OCI-LY1 (cell line): ENCODE results near the gene PLCG2.
A peak's percentile ranks its signal among the peaks of the same experiment; 100 is the strongest.

Source experiments
- H2AFZ ChIP-seq: fragments of 200-600 bp; sonication (generic), shearing (Covaris generic); 2 replicates; pipeline ENCODE4 v1.6.0; 2014; ENCODE audit warnings: antibody characterized with exemption, mild to moderate bottlenecking, low read length
- H3F3A ChIP-seq: fragments of 200-600 bp; sonication (generic), shearing (Covaris generic); 2 replicates; pipeline ENCODE4 v1.6.0; 2014; ENCODE audit warnings: mild to moderate bottlenecking, antibody characterized with exemption, low read length, moderate library complexity; ENCODE audit not compliant: insufficient read depth
- H3K27ac ChIP-seq: fragments of 200-600 bp; sonication (generic); 2 replicates; pipeline ENCODE4 v1.5.1; 2014; ENCODE audit warnings: low read length, mixed run types, mild to moderate bottlenecking, low read depth; ENCODE audit not compliant: poor library complexity, severe bottlenecking
- H3K27me3 ChIP-seq: fragments of 200-600 bp; sonication (generic); 2 replicates; pipeline ENCODE4 v1.6.0; 2014; ENCODE audit warnings: antibody characterized with exemption, mild to moderate bottlenecking, low read length, moderate library complexity; ENCODE audit not compliant: insufficient read depth
- H3K36me3 ChIP-seq: fragments of 200-600 bp; sonication (generic); 2 replicates; pipeline ENCODE4 v1.6.1; 2014; ENCODE audit warnings: mild to moderate bottlenecking, antibody characterized with exemption, low read length, moderate library complexity, mixed read lengths; ENCODE audit not compliant: insufficient read depth
- H3K4me1 ChIP-seq: fragments of 200-600 bp; sonication (generic); 2 replicates; pipeline ENCODE4 v1.5.1; 2014; ENCODE audit warnings: mild to moderate bottlenecking, low read length, moderate library complexity; ENCODE audit not compliant: insufficient read depth, severe bottlenecking
- H3K4me2 ChIP-seq: fragments of 200-600 bp; sonication (generic), shearing (Covaris generic); 2 replicates; pipeline ENCODE4 v1.6.1; 2014; ENCODE audit warnings: low read length
- H3K4me3 ChIP-seq: fragments of 200-600 bp; sonication (generic); 2 replicates; pipeline ENCODE4 v1.5.1; 2014; ENCODE audit warnings: low read length, low read depth, mild to moderate bottlenecking, mixed read lengths; ENCODE audit not compliant: poor library complexity, severe bottlenecking
- H3K79me2 ChIP-seq: fragments of 200-600 bp; shearing (Covaris generic); 2 replicates; pipeline ENCODE4 v1.6.1; 2016; ENCODE audit warnings: mixed run types, low read length, mixed read lengths; ENCODE audit not compliant: insufficient read depth
- H3K9ac ChIP-seq: fragments of 200-600 bp; sonication (generic), shearing (Covaris generic); 2 replicates; pipeline ENCODE4 v1.6.1; 2014; ENCODE audit warnings: mild to moderate bottlenecking, low read length, mixed read lengths
- H3K9me2 ChIP-seq: fragments of 200-600 bp; sonication (generic), shearing (Covaris generic); 2 replicates; pipeline ENCODE4 v1.6.1; 2014; ENCODE audit warnings: low read depth, mild to moderate bottlenecking, low read length, mixed read lengths
- H3K9me3 ChIP-seq: fragments of 200-600 bp; shearing (Covaris generic); 2 replicates; pipeline ENCODE4 v1.6.1; 2014; ENCODE audit warnings: low read length, mixed read lengths
- H4K20me1 ChIP-seq: fragments of 200-600 bp; sonication (generic), shearing (Covaris generic); 2 replicates; pipeline ENCODE4 v1.6.0; 2016; ENCODE audit warnings: mild to moderate bottlenecking, low read length; ENCODE audit not compliant: insufficient read depth
- CTCF ChIP-seq: fragments of 200-600 bp; sonication (generic), shearing (Covaris generic); IDR thresholded peaks from 2 replicates; pipeline ENCODE4 v1.5.1; 2017; ENCODE audit warnings: mild to moderate bottlenecking, antibody characterized with exemption, low read length, moderate library complexity, mixed read lengths
- EZH2 ChIP-seq: fragments of 200-600 bp; sonication (generic), shearing (Covaris generic); IDR thresholded peaks from 2 replicates; pipeline ENCODE4 v1.8.0; 2017; ENCODE audit warnings: borderline replicate concordance, mixed run types, mild to moderate bottlenecking, antibody characterized with exemption, low read length, moderate library complexity, mixed read lengths

Gene PLCG2

GRCh38 chr16:81731649-81732048 lies 47.4 kb upstream of the PLCG2 start:
- Histone ChIP-seq H3F3A (no peaks in the 10 kb centered on the region), H3K4me3 (no peak overlapping the region), H3K4me2 (no peak overlapping the region), H3K9me2 (no peaks in the 10 kb centered on the region), H3K79me2 (no peaks in the 10 kb centered on the region), H3K4me1 (peaks cover 38% of the 10 kb centered on the region), H4K20me1 (no peaks in the 10 kb centered on the region), H3K27ac (no peak overlapping the region), H3K36me3 (no peaks in the 10 kb centered on the region), H3K9me3 (no peaks in the 10 kb centered on the region), H2AFZ (no peak overlapping the region), H3K9ac (no peak overlapping the region), H3K27me3 (no peaks in the 10 kb centered on the region)
- TF ChIP-seq EZH2: no peak
- no peak for TF ChIP-seq CTCF

GRCh38 chr16:81732699-81733098 lies 46.4 kb upstream of the PLCG2 start:
- Histone ChIP-seq H4K20me1 (no peaks in the 10 kb centered on the region), H3F3A (no peaks in the 10 kb centered on the region), H3K4me2 (no peak overlapping the region), H3K36me3 (no peaks in the 10 kb centered on the region), H3K9ac (no peak overlapping the region), H2AFZ (no peak overlapping the region), H3K9me3 (no peaks in the 10 kb centered on the region), H3K9me2 (no peaks in the 10 kb centered on the region), H3K4me3 (no peak overlapping the region), H3K79me2 (no peaks in the 10 kb centered on the region), H3K4me1 (peaks cover 37% of the 10 kb centered on the region), H3K27ac (no peak overlapping the region), H3K27me3 (no peaks in the 10 kb centered on the region)
- TF ChIP-seq EZH2 (no peak), CTCF (peak; percentile 14; the same call in 1 of the 2 replicates)

- Histone ChIP-seq H3K9me3 (no peaks in the 10 kb centered on the region), H3K79me2 (no peaks in the 10 kb centered on the region), H4K20me1 (no peaks in the 10 kb centered on the region), H3K9ac (no peak overlapping the region), H3K27ac (no peak overlapping the region), H3F3A (no peaks in the 10 kb centered on the region), H3K4me1 (peaks cover 39% of the 10 kb centered on the region), H2AFZ (no peak overlapping the region), H3K4me2 (no peak overlapping the region), H3K27me3 (no peaks in the 10 kb centered on the region), H3K9me2 (no peaks in the 10 kb centered on the region), H3K4me3 (no peak overlapping the region), H3K36me3 (no peaks in the 10 kb centered on the region)
- no peak for TF ChIP-seq CTCF
- no peak for TF ChIP-seq EZH2
Observed at GRCh38 chr16:81733295-81733694, 45.8 kb upstream of the PLCG2 start.
